H9 (cell line): Measurements from ENCODE around the gene PRRC2B. TPM values are rescaled to one million over a fixed set of nuclear protein-coding genes. Genes with fewer than 3 reads are reported as not detected.

Source experiments
- DNase-seq: peaks from one replicate; pipeline ENCODE4 v3.0.0-alpha.2; 2017
- H2AFZ ChIP-seq: one replicate; pipeline ENCODE4 v1.6.1; 2013; ENCODE audit warnings: mild to moderate bottlenecking, low read length, control low read depth, moderate library complexity
- H2AK5ac ChIP-seq: 2 replicates; pipeline ENCODE4 v1.6.1; 2013; ENCODE audit warnings: low read length, control low read depth, mixed read lengths; ENCODE audit not compliant: insufficient read length
- H2BK120ac ChIP-seq: one replicate; pipeline ENCODE4 v1.6.1; 2013; ENCODE audit warnings: low read depth, mild to moderate bottlenecking, low read length, control low read depth, inconsistent platforms; ENCODE audit not compliant: poor library complexity, severe bottlenecking
- H2BK12ac ChIP-seq: 2 replicates; pipeline ENCODE4 v1.6.1; 2013; ENCODE audit warnings: low read length, control low read depth, mixed read lengths, low read depth; ENCODE audit not compliant: insufficient read length
- H2BK15ac ChIP-seq: 2 replicates; pipeline ENCODE4 v1.6.1; 2013; ENCODE audit warnings: low read depth, low read length, control low read depth
- H2BK20ac ChIP-seq: one replicate; pipeline ENCODE4 v1.6.1; 2013; ENCODE audit warnings: low read depth, mild to moderate bottlenecking, low read length, control low read depth, inconsistent platforms; ENCODE audit not compliant: poor library complexity, severe bottlenecking
- H2BK5ac ChIP-seq: 2 replicates; pipeline ENCODE4 v1.6.1; 2013; ENCODE audit warnings: low read length, control low read depth, mixed read lengths; ENCODE audit not compliant: insufficient read length
- H3K14ac ChIP-seq: 2 replicates; pipeline ENCODE4 v1.6.1; 2013; ENCODE audit warnings: low read length, control low read depth; ENCODE audit not compliant: insufficient read depth
- H3K18ac ChIP-seq: 2 replicates; pipeline ENCODE4 v1.6.1; 2013; ENCODE audit warnings: low read depth, mild to moderate bottlenecking, mixed read lengths, low read length, control low read depth; ENCODE audit not compliant: insufficient read length
- H3K23ac ChIP-seq: 2 replicates; pipeline ENCODE4 v1.6.1; 2013; ENCODE audit warnings: low read length, control low read depth, mixed read lengths, low read depth; ENCODE audit not compliant: insufficient read length
- H3K23me2 ChIP-seq: 2 replicates; pipeline ENCODE4 v1.6.1; 2013; ENCODE audit warnings: low read depth, mild to moderate bottlenecking, mixed read lengths, low read length, control low read depth; ENCODE audit not compliant: insufficient read length, poor library complexity, severe bottlenecking
- H3K27ac ChIP-seq: 2 replicates; pipeline ENCODE4 v1.5.1; 2013; ENCODE audit warnings: low read length, control low read depth, mixed read lengths, low read depth; ENCODE audit not compliant: insufficient read length
- H3K27me3 ChIP-seq: 2 replicates; pipeline ENCODE4 v1.6.1; 2013; ENCODE audit warnings: low read length, control low read depth, inconsistent platforms; ENCODE audit not compliant: insufficient read depth
- H3K4ac ChIP-seq: 2 replicates; pipeline ENCODE4 v1.6.1; 2013; ENCODE audit warnings: low read depth, mild to moderate bottlenecking, control low read depth, inconsistent platforms, low read length, moderate library complexity
- H3K4me1 ChIP-seq: 2 replicates; pipeline ENCODE4 v1.6.1; 2013; ENCODE audit warnings: low read length, control low read depth, inconsistent platforms; ENCODE audit not compliant: insufficient read depth
- H3K4me2 ChIP-seq: 2 replicates; pipeline ENCODE4 v1.6.1; 2013; ENCODE audit warnings: low read length, control low read depth, mixed read lengths; ENCODE audit not compliant: insufficient read length, insufficient read depth
- H3K56ac ChIP-seq: 2 replicates; pipeline ENCODE4 v1.6.1; 2013; ENCODE audit warnings: low read depth, mild to moderate bottlenecking, mixed read lengths, low read length, control low read depth; ENCODE audit not compliant: insufficient read length
- H3K79me1 ChIP-seq: 2 replicates; pipeline ENCODE4 v1.6.1; 2013; ENCODE audit warnings: low read depth, mild to moderate bottlenecking, moderate library complexity, low read length, control low read depth, inconsistent platforms; ENCODE audit not compliant: insufficient read depth, poor library complexity, severe bottlenecking
- H3K79me2 ChIP-seq: 2 replicates; pipeline ENCODE4 v1.6.1; 2013; ENCODE audit warnings: low read length, control low read depth, inconsistent platforms; ENCODE audit not compliant: insufficient read depth
- H3K9ac ChIP-seq: 2 replicates; pipeline ENCODE4 v1.6.1; 2013; ENCODE audit warnings: low read length, control low read depth, mixed read lengths; ENCODE audit not compliant: insufficient read length; ENCODE audit errors: extremely low read depth
- H3K9me3 ChIP-seq: one replicate; pipeline ENCODE4 v1.6.1; 2013; ENCODE audit warnings: low read depth, low read length, inconsistent platforms; ENCODE audit not compliant: control insufficient read depth
- H3T11ph ChIP-seq: one replicate; pipeline ENCODE4 v1.6.1; 2013; ENCODE audit warnings: mild to moderate bottlenecking, low read length, control low read depth, inconsistent platforms
- H4K20me1 ChIP-seq: one replicate; pipeline ENCODE4 v1.6.1; 2013; ENCODE audit not compliant: control insufficient read depth, insufficient read length, insufficient read depth
- H4K5ac ChIP-seq: 2 replicates; pipeline ENCODE4 v1.6.1; 2013; ENCODE audit warnings: low read depth, mild to moderate bottlenecking, mixed read lengths, low read length, control low read depth; ENCODE audit not compliant: insufficient read length
- H4K8ac ChIP-seq: replicated peaks from 2 replicates; pipeline ENCODE4 v1.6.1; 2013; ENCODE audit warnings: low read length, control low read depth, mixed read lengths, low read depth; ENCODE audit not compliant: insufficient read length
- H4K91ac ChIP-seq: 2 replicates; pipeline ENCODE4 v1.6.1; 2013; ENCODE audit warnings: low read depth, mild to moderate bottlenecking, moderate library complexity, mixed read lengths, low read length, control low read depth; ENCODE audit not compliant: insufficient read length
- H3K27ac Mint-ChIP-seq, 3 experiments: 2 replicates in 2 of 3; 3 replicates in 1 of 3; pipeline ENCODE4 v1.8.0; 2020 to 2021; ENCODE audit warnings: mixed read lengths in 3 of 3, mild to moderate bottlenecking in 1 of 3, moderate library complexity in 1 of 3
- H3K27me3 Mint-ChIP-seq: 2 replicates; pipeline ENCODE4 v1.8.0; 2021; ENCODE audit warnings: low read depth, mild to moderate bottlenecking, moderate library complexity, mixed read lengths
- H3K36me3 Mint-ChIP-seq, 3 experiments: 2 replicates in 2 of 3; 3 replicates in 1 of 3; pipeline ENCODE4 v1.8.0; 2020 to 2021; ENCODE audit warnings: low read depth in 3 of 3, mixed read lengths in 3 of 3; ENCODE audit not compliant: insufficient read depth in 1 of 3
- H3K4me1 Mint-ChIP-seq, 2 experiments: 2 replicates each; pipeline ENCODE4 v1.8.0; 2020; ENCODE audit warnings: mixed read lengths in 2 of 2
- H3K4me3 Mint-ChIP-seq, 2 experiments: 2 replicates in 1 of 2; 3 replicates in 1 of 2; pipeline ENCODE4 v1.8.0; 2020 to 2021; ENCODE audit warnings: mild to moderate bottlenecking in 2 of 2, mixed read lengths in 2 of 2, moderate library complexity in 1 of 2
- H3K9me3 Mint-ChIP-seq, 2 experiments: 2 replicates in 1 of 2; 3 replicates in 1 of 2; pipeline ENCODE4 v1.8.0; 2020; ENCODE audit warnings: mild to moderate bottlenecking in 2 of 2, mixed read lengths in 2 of 2, moderate library complexity in 1 of 2
- WGBS: extraction: QIAGEN DNeasy Blood & Tissue Kit; methylation state at CpG from one replicate; pipeline ENCODE4 v1.1.7; 2013; ENCODE audit warnings: missing lambda C conversion rate, low lambda C conversion rate, mixed read lengths; ENCODE audit not compliant: insufficient read length; ENCODE audit errors: extremely low coverage; 5-methylcytosine and 5-hydroxymethylcytosine counted together
- total RNA-seq: library from RNA; stranded (reverse); gene quantifications from 2 replicates; pipeline ENCODE4 v1.2.1, GENCODE V29; 2021
- TF ChIP-seq, protein P1 (sequence below): fragments of 200-600 bp; sonication (generic); conservative IDR thresholded peaks from 3 replicates; pipeline ENCODE4 v1.8.0; 2021; ENCODE audit warnings: antibody characterized with exemption, mild to moderate bottlenecking

Gene PRRC2B
- total RNA-seq, 1 experiment from 2014 or later: 251 TPM

DNA sequence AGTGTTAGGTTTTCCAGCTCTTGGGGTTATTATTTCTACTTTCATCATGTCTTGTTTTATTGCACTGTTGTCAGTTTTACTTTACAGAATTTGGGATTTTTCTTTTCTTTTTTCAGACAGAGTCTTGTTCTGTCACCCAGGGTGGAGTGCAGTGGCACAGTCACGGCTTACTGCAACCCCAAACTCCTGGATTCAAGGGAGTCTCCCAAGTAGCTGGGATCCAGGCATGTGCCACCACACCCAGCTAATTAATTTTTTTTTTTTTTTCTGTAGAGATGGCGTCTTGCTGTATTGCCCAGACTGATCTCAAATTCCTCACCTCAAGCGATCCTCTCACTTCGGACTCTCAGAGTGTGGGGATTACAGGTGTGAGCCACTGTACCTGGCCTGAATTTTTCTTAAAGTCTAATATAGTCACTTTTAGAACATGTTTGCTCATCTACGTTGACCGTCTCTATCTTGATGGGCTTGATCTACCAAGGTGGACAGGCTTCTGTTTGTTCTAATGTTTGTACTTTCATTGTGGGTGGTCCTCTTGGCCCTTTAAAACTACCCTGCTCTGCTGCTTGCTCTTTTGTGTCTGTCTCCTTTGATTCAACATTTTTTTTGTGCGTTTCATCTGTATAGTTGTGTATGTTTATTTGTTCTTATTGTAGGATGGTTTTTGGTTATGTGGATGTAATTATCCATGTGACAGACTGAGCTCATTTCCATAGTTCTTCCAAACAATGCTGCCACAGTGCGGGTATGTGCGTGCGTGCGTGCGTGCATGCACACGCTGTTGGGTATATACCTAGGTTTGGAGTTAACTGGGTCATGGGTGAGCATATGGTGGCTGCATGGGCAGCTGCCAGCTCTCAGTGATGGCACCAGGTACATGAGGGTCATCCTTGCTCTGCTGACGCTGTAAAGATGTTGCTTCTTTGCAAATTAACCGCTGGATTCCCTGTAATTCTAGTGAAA is 18.1 kb downstream of the PRRC2B start:
- no peak overlapping the region for H2BK20ac ChIP-seq
- no peaks in the 10 kb centered on the region for H3K79me1 ChIP-seq
- no peak overlapping the region for H3K9ac ChIP-seq
- Mint-ChIP-seq H3K4me3 (no peak overlapping the region), H3K27me3 (no peaks in the 10 kb centered on the region), H3K4me1 (peaks cover 68 to 69% of the 10 kb centered on the region in 2 experiments), H3K36me3 (peaks cover 35 to 56% (median 45%) of the 10 kb centered on the region in 3 experiments), H3K27ac (peak overlapping the region; percentile 0 to 81 (median 1); a peak in 3 of 7 replicates), H3K9me3 (peaks cover 9% of the 10 kb centered on the region in 2 experiments)
- WGBS: no CpG with 5 or more reads among the region's 15 CpGs
- H2BK5ac ChIP-seq: no peak overlapping the region
- TF ChIP-seq, protein P1, sequence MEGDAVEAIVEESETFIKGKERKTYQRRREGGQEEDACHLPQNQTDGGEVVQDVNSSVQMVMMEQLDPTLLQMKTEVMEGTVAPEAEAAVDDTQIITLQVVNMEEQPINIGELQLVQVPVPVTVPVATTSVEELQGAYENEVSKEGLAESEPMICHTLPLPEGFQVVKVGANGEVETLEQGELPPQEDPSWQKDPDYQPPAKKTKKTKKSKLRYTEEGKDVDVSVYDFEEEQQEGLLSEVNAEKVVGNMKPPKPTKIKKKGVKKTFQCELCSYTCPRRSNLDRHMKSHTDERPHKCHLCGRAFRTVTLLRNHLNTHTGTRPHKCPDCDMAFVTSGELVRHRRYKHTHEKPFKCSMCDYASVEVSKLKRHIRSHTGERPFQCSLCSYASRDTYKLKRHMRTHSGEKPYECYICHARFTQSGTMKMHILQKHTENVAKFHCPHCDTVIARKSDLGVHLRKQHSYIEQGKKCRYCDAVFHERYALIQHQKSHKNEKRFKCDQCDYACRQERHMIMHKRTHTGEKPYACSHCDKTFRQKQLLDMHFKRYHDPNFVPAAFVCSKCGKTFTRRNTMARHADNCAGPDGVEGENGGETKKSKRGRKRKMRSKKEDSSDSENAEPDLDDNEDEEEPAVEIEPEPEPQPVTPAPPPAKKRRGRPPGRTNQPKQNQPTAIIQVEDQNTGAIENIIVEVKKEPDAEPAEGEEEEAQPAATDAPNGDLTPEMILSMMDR: no peak
- no peak overlapping the region for H3T11ph ChIP-seq
- no peak overlapping the region for H3K4ac ChIP-seq
- H3K18ac ChIP-seq: no peak overlapping the region
- no peak overlapping the region for H2BK120ac ChIP-seq
- no peak overlapping the region for H2AFZ ChIP-seq
- H3K27ac ChIP-seq: no peak overlapping the region
- H3K14ac ChIP-seq: no peak overlapping the region
- no peak overlapping the region for H4K5ac ChIP-seq
- no peak overlapping the region for H3K56ac ChIP-seq
- H2AK5ac ChIP-seq: no peak overlapping the region
- no peak overlapping the region for H3K4me2 ChIP-seq
- H3K23me2 ChIP-seq: no peaks in the 10 kb centered on the region
- H4K8ac ChIP-seq: no peak overlapping the region
- H3K27me3 ChIP-seq: no peaks in the 10 kb centered on the region
- no peak overlapping the region for H2BK15ac ChIP-seq
- H4K20me1 ChIP-seq: no peaks in the 10 kb centered on the region
- peaks cover 76% of the 10 kb centered on the region; the same call in 1 of the 2 replicates for H3K79me2 ChIP-seq
- DNase-seq: no peak
- peaks cover 8% of the 10 kb centered on the region; the same call in 1 of the 2 replicates for H3K4me1 ChIP-seq
- no peak overlapping the region for H3K23ac ChIP-seq
- no peak overlapping the region for H2BK12ac ChIP-seq
- no peaks in the 10 kb centered on the region for H3K9me3 ChIP-seq
- no peak overlapping the region for H4K91ac ChIP-seq
